ENCODE results near the gene COL4A1.

The COL4A1 gene

GRCh38 chr13:110248449-110249143 is 58.4 kb downstream of the COL4A1 start:
- Histone ChIP-seq H4K20me1 (ENCODE audit: insufficient read depth, low read length) (no peaks in the 10 kb centered on the region), H3K27ac (ENCODE audit: low read depth, low read length, poor library complexity, severe bottlenecking) (no peak overlapping the region), H3K9ac (ENCODE audit: low read length) (no peak overlapping the region), H3K9me2 (ENCODE audit: low read depth, low read length) (no peaks in the 10 kb centered on the region), H3K4me1 (ENCODE audit: insufficient read depth, low read length, severe bottlenecking) (no peaks in the 10 kb centered on the region), H2AFZ (ENCODE audit: low read length) (no peak overlapping the region), H3K27me3 (ENCODE audit: insufficient read depth, low read length) (no peaks in the 10 kb centered on the region; the same call in 1 of the 2 replicates), H3K79me2 (ENCODE audit: insufficient read depth, low read length) (no peaks in the 10 kb centered on the region), H3F3A (ENCODE audit: insufficient read depth, low read length) (no peaks in the 10 kb centered on the region), H3K4me3 (ENCODE audit: low read depth, low read length, poor library complexity, severe bottlenecking) (no peak overlapping the region), H3K36me3 (ENCODE audit: insufficient read depth, low read length) (no peaks in the 10 kb centered on the region), H3K4me2 (ENCODE audit: low read length) (no peak overlapping the region), H3K9me3 (ENCODE audit: low read length) (no peaks in the 10 kb centered on the region)
- TF ChIP-seq EZH2 (IDR thresholded peaks at IDR 0.05; ENCODE audit: borderline replicate concordance, low read length), result no peak
- no peak for TF ChIP-seq CTCF (IDR thresholded peaks at IDR 0.05; ENCODE audit: low read length)

GRCh38 chr13:110246530-110246929 is 60.4 kb downstream of the COL4A1 start:
- Histone ChIP-seq H3F3A (ENCODE audit: insufficient read depth, low read length) (no peaks in the 10 kb centered on the region), H3K79me2 (ENCODE audit: insufficient read depth, low read length) (no peaks in the 10 kb centered on the region), H3K4me2 (ENCODE audit: low read length) (no peak overlapping the region), H2AFZ (ENCODE audit: low read length) (no peak overlapping the region), H3K9me2 (ENCODE audit: low read depth, low read length) (no peaks in the 10 kb centered on the region), H3K4me1 (ENCODE audit: insufficient read depth, low read length, severe bottlenecking) (no peaks in the 10 kb centered on the region), H3K27me3 (ENCODE audit: insufficient read depth, low read length) (no peaks in the 10 kb centered on the region; the same call in 1 of the 2 replicates), H4K20me1 (ENCODE audit: insufficient read depth, low read length) (no peaks in the 10 kb centered on the region), H3K36me3 (ENCODE audit: insufficient read depth, low read length) (no peaks in the 10 kb centered on the region), H3K27ac (ENCODE audit: low read depth, low read length, poor library complexity, severe bottlenecking) (no peak overlapping the region), H3K4me3 (ENCODE audit: low read depth, low read length, poor library complexity, severe bottlenecking) (no peak overlapping the region), H3K9ac (ENCODE audit: low read length) (no peak overlapping the region), H3K9me3 (ENCODE audit: low read length) (no peaks in the 10 kb centered on the region)
- TF ChIP-seq EZH2 (IDR thresholded peaks at IDR 0.05; ENCODE audit: borderline replicate concordance, low read length) (no peak), CTCF (IDR thresholded peaks at IDR 0.05; ENCODE audit: low read length) (no peak)

- H3K27me3 ChIP-seq (ENCODE audit: insufficient read depth, low read length), result peaks cover 1% of the 10 kb centered on the region; the same call in 1 of the 2 replicates
- no peaks in the 10 kb centered on the region for H3K9me2 ChIP-seq (ENCODE audit: low read depth, low read length)
- H3F3A ChIP-seq (ENCODE audit: insufficient read depth, low read length), result no peaks in the 10 kb centered on the region
- H3K27ac ChIP-seq (ENCODE audit: low read depth, low read length, poor library complexity, severe bottlenecking), result no peak overlapping the region
- no peak overlapping the region for H3K4me2 ChIP-seq (ENCODE audit: low read length)
- no peaks in the 10 kb centered on the region for H3K4me1 ChIP-seq (ENCODE audit: insufficient read depth, low read length, severe bottlenecking)
- H3K9me3 ChIP-seq (ENCODE audit: low read length), result no peaks in the 10 kb centered on the region
- no peaks in the 10 kb centered on the region for H3K79me2 ChIP-seq (ENCODE audit: insufficient read depth, low read length)
- no peak overlapping the region for H3K4me3 ChIP-seq (ENCODE audit: low read depth, low read length, poor library complexity, severe bottlenecking)
- no peak for TF ChIP-seq EZH2 (IDR thresholded peaks at IDR 0.05; ENCODE audit: borderline replicate concordance, low read length)
- no peak for TF ChIP-seq CTCF (IDR thresholded peaks at IDR 0.05; ENCODE audit: low read length)
- no peak overlapping the region for H2AFZ ChIP-seq (ENCODE audit: low read length)
- H3K9ac ChIP-seq (ENCODE audit: low read length), result no peak overlapping the region
- no peaks in the 10 kb centered on the region for H3K36me3 ChIP-seq (ENCODE audit: insufficient read depth, low read length)
- no peaks in the 10 kb centered on the region for H4K20me1 ChIP-seq (ENCODE audit: insufficient read depth, low read length)
These were observed 61.5 kb downstream of the COL4A1 start for GRCh38 chr13:110245416-110245899.

All from OCI-LY1 (cell line).